KBM-7 (cell line): Measurements from ENCODE around the gene CHMP4A.
"Not testable (repeated sequence)": the region's sequence is repeated elsewhere in the genome, so short reads cannot be mapped to it uniquely, and the experiment has no call there.

Experiments
- DNase-seq: peaks from one replicate; pipeline ENCODE4 v3.0.0-alpha.2; 2015
- in situ Hi-C: fragments of 300-500 bp; cut with MboI; formaldehyde crosslinking; loops from 2 replicates; pipeline ENCODE4 v1.14.3; 2020; ENCODE audit warnings: low sequenced_read_pairs, low pct_unique_long_range_greater_than_20kb, mixed read lengths

The CHMP4A gene

GRCh38 chr14:24249230-24250021 is 36.1 kb upstream of the CHMP4A start:
- in situ Hi-C loops: loop anchor here (10.0 kb wide), 1 partner anchor 45 kb away; the partner anchor contains the start of genes DHRS1 and NOP9
- no peak for DNase-seq

GRCh38 chr14:24247422-24247821 is 34.1 kb upstream of the CHMP4A start:
- DNase-seq: no peak
- in situ Hi-C loops: loop anchor here (10.0 kb wide), 1 partner anchor 47 kb away; the partner anchor contains the start of genes DHRS1 and NOP9

GRCh38 chr14:24246765-24247212 is 33.5 kb upstream of the CHMP4A start:
- in situ Hi-C loops: loop anchor here (10.0 kb wide), 1 partner anchor 48 kb away; the partner anchor contains the start of genes DHRS1 and NOP9
- DNase-seq: no peak

GRCh38 chr14:24245350-24245749 is 32.1 kb upstream of the CHMP4A start:
- in situ Hi-C loops: loop anchor here (10.0 kb wide), 1 partner anchor 49 kb away; the partner anchor contains the start of genes DHRS1 and NOP9
- DNase-seq: not testable (repeated sequence)

GRCh38 chr14:24243336-24243836 is 30.1 kb upstream of the CHMP4A start:
- in situ Hi-C loops: loop anchor here (10.0 kb wide), 1 partner anchor 51 kb away; the partner anchor contains the start of genes DHRS1 and NOP9
- DNase-seq: peak; percentile 91

GRCh38 chr14:24241829-24242443 is 28.6 kb upstream of the CHMP4A start:
- in situ Hi-C loops: loop anchor here (10.0 kb wide), 1 partner anchor 53 kb away; the partner anchor contains the start of genes DHRS1 and NOP9

GRCh38 chr14:24240110-24240918 is 27.0 kb upstream of the CHMP4A start:
- in situ Hi-C loops: loop anchor here (10.0 kb wide), 1 partner anchor 54 kb away; the partner anchor contains the start of genes DHRS1 and NOP9
- DNase-seq: no peak

More at GRCh38 chr14:24241829-24242443, 28.6 kb upstream of the CHMP4A start:
- DNase-seq: no peak

GRCh38 chr14:24238527-24239037 is 25.3 kb upstream of the CHMP4A start:
- in situ Hi-C loops: no loop called here
- no peak for DNase-seq

GRCh38 chr14:24238123-24238522 is 24.8 kb upstream of the CHMP4A start:
- in situ Hi-C loops: no loop called here
- DNase-seq: no peak

GRCh38 chr14:24237463-24237955 is 24.2 kb upstream of the CHMP4A start:
- DNase-seq: no peak
- in situ Hi-C loops: no loop called here

- in situ Hi-C loops: no loop called here
- no peak for DNase-seq
Measured at GRCh38 chr14:24236689-24237462, 23.6 kb upstream of the CHMP4A start.

GRCh38 chr14:24235804-24236688 is 22.8 kb upstream of the CHMP4A start:
- no peak for DNase-seq
- in situ Hi-C loops: no loop called here

GRCh38 chr14:24234095-24235005 is 21.1 kb upstream of the CHMP4A start:
- in situ Hi-C loops: no loop called here
- no peak for DNase-seq

- in situ Hi-C loops: no loop called here
- no peak for DNase-seq
Measured at GRCh38 chr14:24233538-24233866, 20.2 kb upstream of the CHMP4A start.

- no peak for DNase-seq
- in situ Hi-C loops: no loop called here
Measured at GRCh38 chr14:24232645-24233537, 19.6 kb upstream of the CHMP4A start, which contains the start of gene GMPR2. Gene GMPR2, plus strand, starts transcription at chr14:24232929. Its CDS starts 325 bp downstream, at chr14:24233254.
